Measurements from ENCODE around the gene DIPK1B. TPM values are rescaled to one million over a fixed set of nuclear protein-coding genes. Genes with fewer than 3 reads are reported as not detected.

The DIPK1B gene
- total RNA-seq, 1 donor from 2014 or later: 60.5 TPM

GRCh38 chr9:136668983-136669790 lies 43.2 kb upstream of the DIPK1B start:
- Mint-ChIP-seq H3K27ac (no peak overlapping the region), H3K4me1 (peaks cover 9% of the 10 kb centered on the region), H3K27me3 (ENCODE audit: low read depth) (no peaks in the 10 kb centered on the region), H3K4me3 (no peak overlapping the region), H3K9me3 (no peaks in the 10 kb centered on the region), H3K36me3 (no peaks in the 10 kb centered on the region)
- TF ChIP-seq CTCF (IDR thresholded peaks at IDR 0.05; ENCODE audit: unreplicated experiment): no peak
- DNase-seq (ENCODE audit: low spot score in 2 of 2, unreplicated experiment in 2 of 2): no peak

- no peak overlapping the region for H3K27ac Mint-ChIP-seq
- H3K9me3 Mint-ChIP-seq: no peaks in the 10 kb centered on the region
- DNase-seq (ENCODE audit: low spot score in 2 of 2, unreplicated experiment in 2 of 2): no peak
- no peaks in the 10 kb centered on the region for H3K27me3 Mint-ChIP-seq (ENCODE audit: low read depth)
- no peaks in the 10 kb centered on the region for H3K36me3 Mint-ChIP-seq
- no peak overlapping the region for H3K4me3 Mint-ChIP-seq
- peaks cover 6% of the 10 kb centered on the region for H3K4me1 Mint-ChIP-seq
- no peak for TF ChIP-seq CTCF (IDR thresholded peaks at IDR 0.05; ENCODE audit: unreplicated experiment)
Observed at GRCh38 chr9:136669791-136670464, 42.4 kb upstream of the DIPK1B start.

- no peak for TF ChIP-seq CTCF (IDR thresholded peaks at IDR 0.05; ENCODE audit: unreplicated experiment)
- H3K27ac Mint-ChIP-seq: no peak overlapping the region
- H3K4me1 Mint-ChIP-seq: peaks cover 4% of the 10 kb centered on the region
- H3K9me3 Mint-ChIP-seq: no peaks in the 10 kb centered on the region
- H3K27me3 Mint-ChIP-seq (ENCODE audit: low read depth): no peaks in the 10 kb centered on the region
- H3K4me3 Mint-ChIP-seq: no peak overlapping the region
- H3K36me3 Mint-ChIP-seq: no peaks in the 10 kb centered on the region
- no peak for DNase-seq (ENCODE audit: low spot score in 2 of 2, unreplicated experiment in 2 of 2)
Observed at GRCh38 chr9:136670576-136671253, 41.7 kb upstream of the DIPK1B start.

GRCh38 chr9:136671254-136671614 lies 41.1 kb upstream of the DIPK1B start:
- no peaks in the 10 kb centered on the region for H3K27me3 Mint-ChIP-seq (ENCODE audit: low read depth)
- TF ChIP-seq CTCF (IDR thresholded peaks at IDR 0.05; ENCODE audit: unreplicated experiment): no peak
- H3K27ac Mint-ChIP-seq: no peak overlapping the region
- H3K4me3 Mint-ChIP-seq: no peak overlapping the region
- H3K9me3 Mint-ChIP-seq: no peaks in the 10 kb centered on the region
- peaks cover 4% of the 10 kb centered on the region for H3K4me1 Mint-ChIP-seq
- no peak for DNase-seq (ENCODE audit: low spot score in 2 of 2, unreplicated experiment in 2 of 2)
- no peaks in the 10 kb centered on the region for H3K36me3 Mint-ChIP-seq

- Mint-ChIP-seq H3K27me3 (ENCODE audit: low read depth) (no peaks in the 10 kb centered on the region), H3K36me3 (peaks cover under 1% of the 10 kb centered on the region), H3K4me3 (no peak overlapping the region), H3K27ac (no peak overlapping the region), H3K9me3 (no peaks in the 10 kb centered on the region), H3K4me1 (no peaks in the 10 kb centered on the region)
- peak in 1 of 2 experiments; percentile 76 for DNase-seq (ENCODE audit: low spot score in 2 of 2, unreplicated experiment in 2 of 2)
- peak; percentile 78 for TF ChIP-seq CTCF (IDR thresholded peaks at IDR 0.05; ENCODE audit: unreplicated experiment)
Observed at GRCh38 chr9:136671646-136672430, 40.5 kb upstream of the DIPK1B start.

Measured in mesothelial cell of epicardium (in vitro differentiated cells).